Peyer's patch (tissue), 4 donors: ENCODE measurements around the gene NTNG2. TPM values are rescaled to one million over a fixed set of nuclear protein-coding genes. Genes with fewer than 3 reads are reported as not detected.

Experiments used
- DNase-seq, 3 donors: peaks; one replicate each; pipeline ENCODE4 v3.0.0-alpha.2; 2017 to 2019
- H3K27ac ChIP-seq, 4 donors: fragments of 200-600 bp; sonication (generic); one replicate each; pipeline ENCODE4 v1.5.1; 2016 to 2019
- H3K27me3 ChIP-seq, 2 donors: fragments of 200-600 bp; sonication (generic); one replicate each; pipeline ENCODE4 v1.5.1; 2019
- H3K36me3 ChIP-seq, 3 donors: fragments of 200-600 bp; sonication (generic); one replicate each; pipeline ENCODE4 v1.5.1; 2016 to 2019
- H3K4me1 ChIP-seq, 4 donors: fragments of 200-600 bp; sonication (generic); one replicate each; pipeline ENCODE4 v1.5.1; 2016 to 2019
- H3K4me3 ChIP-seq, 4 donors: fragments of 200-600 bp; sonication (generic); 1 replicate in 3 of 4; 2 replicates in 1 of 4; pipeline ENCODE4 v1.5.1; 2016 to 2019; ENCODE audit warnings: mild to moderate bottlenecking in 1 of 4
- H3K9me3 ChIP-seq, 4 donors: fragments of 200-600 bp; sonication (generic); one replicate each; pipeline ENCODE4 v1.5.1; 2016 to 2019; ENCODE audit warnings: mild to moderate bottlenecking in 1 of 4
- POLR2A ChIP-seq, 2 donors: fragments of 450-650 bp; IDR thresholded peaks; one replicate each; pipeline ENCODE4 v1.5.1; 2017; ENCODE audit warnings: antibody characterized with exemption in 2 of 2, mild to moderate bottlenecking in 2 of 2, moderate library complexity in 2 of 2
- total RNA-seq, 4 donors: library from RNA; depleted of rRNA; stranded (reverse); fragments of >200 nt; gene quantifications; one replicate each; pipeline ENCODE4 v1.1.0, GENCODE V29; 2016
- TF ChIP-seq, protein P1 (sequence below), 6 experiments: fragments of 450-650 bp in 4 of 6; fragments of 200-600 bp in 2 of 6; sonication (generic) in 1 of 6; IDR thresholded peaks; one replicate each; pipeline ENCODE4 v1.5.1; 2017 to 2019; ENCODE audit warnings: antibody characterized with exemption in 6 of 6, mild to moderate bottlenecking in 3 of 6, moderate library complexity in 1 of 6

The NTNG2 gene
- total RNA-seq, 4 donors from 2014 or later = 0.18 to 9.1 (median 1.0) TPM

DNA sequence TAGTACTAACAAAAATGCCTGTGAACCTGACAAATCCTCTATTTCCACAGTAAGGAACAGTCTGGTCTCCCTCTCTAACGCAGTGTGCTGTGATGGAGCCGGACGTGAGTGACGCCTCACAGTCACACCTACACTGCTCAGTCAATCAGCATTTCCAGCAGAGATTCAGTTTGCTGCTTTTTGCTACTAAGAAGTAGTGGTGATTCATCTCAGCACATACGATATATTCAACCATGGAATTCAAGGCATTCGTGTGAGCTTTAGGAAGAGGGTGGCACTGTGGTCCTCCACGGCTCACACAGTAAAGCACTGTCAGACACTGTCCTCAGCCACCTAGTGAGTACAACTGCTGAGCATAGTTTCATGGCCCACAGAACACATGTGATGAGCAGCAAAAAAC is 122.0 kb downstream of the NTNG2 start:
- H3K4me1 ChIP-seq = peaks cover 0 to 5% (median 0%) of the 10 kb centered on the region in 4 donors
- H3K27me3 ChIP-seq = no peaks in the 10 kb centered on the region
- peaks cover 0 to 97% (median 0%) of the 10 kb centered on the region in 3 donors for H3K36me3 ChIP-seq
- no peak overlapping the region for H3K27ac ChIP-seq
- H3K9me3 ChIP-seq = no peaks in the 10 kb centered on the region
- H3K4me3 ChIP-seq = no peak overlapping the region
- DNase-seq = no peak
- TF ChIP-seq POLR2A (IDR thresholded peaks at IDR 0.05) = no peak
- TF ChIP-seq, protein P1, sequence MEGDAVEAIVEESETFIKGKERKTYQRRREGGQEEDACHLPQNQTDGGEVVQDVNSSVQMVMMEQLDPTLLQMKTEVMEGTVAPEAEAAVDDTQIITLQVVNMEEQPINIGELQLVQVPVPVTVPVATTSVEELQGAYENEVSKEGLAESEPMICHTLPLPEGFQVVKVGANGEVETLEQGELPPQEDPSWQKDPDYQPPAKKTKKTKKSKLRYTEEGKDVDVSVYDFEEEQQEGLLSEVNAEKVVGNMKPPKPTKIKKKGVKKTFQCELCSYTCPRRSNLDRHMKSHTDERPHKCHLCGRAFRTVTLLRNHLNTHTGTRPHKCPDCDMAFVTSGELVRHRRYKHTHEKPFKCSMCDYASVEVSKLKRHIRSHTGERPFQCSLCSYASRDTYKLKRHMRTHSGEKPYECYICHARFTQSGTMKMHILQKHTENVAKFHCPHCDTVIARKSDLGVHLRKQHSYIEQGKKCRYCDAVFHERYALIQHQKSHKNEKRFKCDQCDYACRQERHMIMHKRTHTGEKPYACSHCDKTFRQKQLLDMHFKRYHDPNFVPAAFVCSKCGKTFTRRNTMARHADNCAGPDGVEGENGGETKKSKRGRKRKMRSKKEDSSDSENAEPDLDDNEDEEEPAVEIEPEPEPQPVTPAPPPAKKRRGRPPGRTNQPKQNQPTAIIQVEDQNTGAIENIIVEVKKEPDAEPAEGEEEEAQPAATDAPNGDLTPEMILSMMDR (IDR thresholded peaks at IDR 0.05) = no peak

DNA sequence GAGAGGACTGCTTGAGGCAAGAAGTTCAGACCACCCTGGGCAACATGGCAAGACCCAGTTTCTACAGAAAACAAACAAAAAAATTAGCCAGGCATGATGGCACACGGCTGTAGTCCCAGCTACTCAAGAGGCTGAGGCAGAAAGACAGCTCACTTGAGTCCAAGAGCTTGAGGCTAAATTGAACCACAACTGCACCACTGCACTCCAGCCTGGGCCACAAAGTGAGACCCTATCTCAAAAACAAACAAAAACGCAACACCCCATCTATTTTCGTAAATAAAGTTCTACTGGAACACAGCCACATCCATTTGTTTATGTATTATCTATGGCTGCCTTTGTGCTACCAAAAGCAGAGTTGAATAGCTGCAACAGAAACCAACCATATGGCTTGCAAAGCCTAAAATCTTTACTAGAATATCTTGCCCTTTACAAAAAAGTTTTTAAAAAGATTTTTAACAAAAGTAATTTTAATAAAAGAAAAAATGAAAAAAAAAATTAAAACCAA is 125.5 kb downstream of the NTNG2 start:
- TF ChIP-seq POLR2A (IDR thresholded peaks at IDR 0.05) = no peak
- TF ChIP-seq, protein P1 (IDR thresholded peaks at IDR 0.05) = no peak
- no peak overlapping the region for H3K27ac ChIP-seq
- H3K36me3 ChIP-seq = peaks cover 0 to 79% (median 0%) of the 10 kb centered on the region in 3 donors
- no peaks in the 10 kb centered on the region for H3K27me3 ChIP-seq
- DNase-seq = no peak
- no peak overlapping the region for H3K4me3 ChIP-seq
- H3K4me1 ChIP-seq = peaks cover 0 to 5% (median 0%) of the 10 kb centered on the region in 4 donors
- H3K9me3 ChIP-seq = no peaks in the 10 kb centered on the region

DNA sequence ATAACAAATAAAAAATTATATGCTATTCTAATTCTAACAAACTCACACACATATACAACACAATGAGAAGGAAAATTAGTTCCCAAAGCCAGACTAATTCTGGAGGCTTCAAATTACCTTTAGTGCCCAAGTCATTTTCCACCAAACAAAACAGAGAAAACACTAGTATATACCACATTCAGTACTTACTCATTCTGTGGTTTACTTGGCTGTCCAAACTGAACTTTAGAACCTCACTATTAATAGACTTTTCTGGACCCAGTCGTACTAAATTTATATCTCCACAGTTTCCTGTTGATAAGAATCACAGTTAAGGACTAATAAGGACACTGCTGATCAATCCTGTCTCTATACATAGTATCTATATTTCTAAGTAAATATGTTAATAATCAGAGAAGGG is 126.5 kb downstream of the NTNG2 start:
- DNase-seq = no peak
- Histone ChIP-seq H3K4me1 (peaks cover 0 to 5% (median 0%) of the 10 kb centered on the region in 4 donors), H3K27me3 (no peaks in the 10 kb centered on the region), H3K27ac (no peak overlapping the region), H3K4me3 (no peak overlapping the region), H3K9me3 (no peaks in the 10 kb centered on the region), H3K36me3 (peaks cover 0 to 72% (median 0%) of the 10 kb centered on the region in 3 donors)
- TF ChIP-seq POLR2A (IDR thresholded peaks at IDR 0.05) = no peak
- TF ChIP-seq, protein P1 (IDR thresholded peaks at IDR 0.05) = no peak

DNA sequence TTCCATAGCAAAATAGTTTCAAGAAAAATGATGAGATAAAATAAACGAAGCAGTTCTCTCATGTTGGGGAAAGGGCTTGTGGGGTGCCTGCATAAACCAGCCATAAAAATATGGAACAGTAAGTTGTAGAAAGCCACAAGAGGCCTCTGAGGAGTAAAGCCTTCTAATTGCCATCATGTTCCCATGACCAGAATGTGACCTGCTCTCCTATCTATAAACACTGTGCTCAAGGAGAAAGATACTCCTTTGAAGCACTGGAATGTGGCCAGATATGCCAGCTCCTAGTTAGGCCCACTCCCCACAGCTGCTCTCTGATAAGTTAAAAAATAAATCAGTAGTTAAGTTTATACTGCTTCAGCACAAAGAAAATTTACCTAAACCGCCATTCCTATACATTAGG is 127.1 kb downstream of the NTNG2 start:
- Histone ChIP-seq H3K4me1 (peaks cover 0 to 5% (median 0%) of the 10 kb centered on the region in 4 donors), H3K27ac (no peak overlapping the region), H3K27me3 (no peaks in the 10 kb centered on the region), H3K4me3 (no peak overlapping the region), H3K36me3 (peaks cover 0 to 71% (median 0%) of the 10 kb centered on the region in 3 donors), H3K9me3 (no peaks in the 10 kb centered on the region)
- no peak for DNase-seq
- no peak for TF ChIP-seq POLR2A (IDR thresholded peaks at IDR 0.05)
- TF ChIP-seq, protein P1 (IDR thresholded peaks at IDR 0.05) = no peak

DNA sequence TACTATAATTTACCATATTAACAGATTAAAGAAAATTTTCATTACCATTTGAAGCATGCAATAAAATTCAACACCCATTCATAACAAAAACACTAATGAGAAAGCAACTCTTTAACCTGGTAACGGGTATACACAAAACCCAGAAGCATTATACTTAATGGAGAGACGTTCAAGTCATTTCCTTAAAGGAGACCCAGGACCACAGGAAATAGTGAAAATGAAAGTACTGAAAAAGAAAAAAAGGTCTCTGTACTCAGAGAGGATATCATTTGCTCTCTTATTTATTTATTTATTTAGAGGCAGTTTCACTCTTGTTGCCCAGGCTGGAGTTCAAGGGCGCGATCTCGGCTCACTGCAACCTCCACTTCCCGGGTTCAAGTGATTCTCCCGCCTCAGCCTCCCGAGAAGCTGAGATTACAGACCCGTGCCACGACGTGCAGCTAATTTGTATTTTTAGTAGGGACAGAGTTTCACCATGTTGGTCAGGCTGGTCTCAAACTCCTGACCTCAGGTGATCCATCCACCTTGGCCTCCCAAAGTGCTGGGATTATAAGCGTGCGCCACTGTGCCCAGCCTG is 131.4 kb downstream of the NTNG2 start:
- TF ChIP-seq, protein P1 (IDR thresholded peaks at IDR 0.05) = no peak
- TF ChIP-seq POLR2A (IDR thresholded peaks at IDR 0.05) = no peak
- H3K9me3 ChIP-seq = no peaks in the 10 kb centered on the region
- no peak for DNase-seq
- peaks cover 0 to 72% (median 0%) of the 10 kb centered on the region in 3 donors for H3K36me3 ChIP-seq
- H3K4me1 ChIP-seq = peaks cover 0 to 5% (median 0%) of the 10 kb centered on the region in 4 donors
- no peak overlapping the region for H3K27ac ChIP-seq
- no peak overlapping the region for H3K4me3 ChIP-seq
- no peaks in the 10 kb centered on the region for H3K27me3 ChIP-seq

Other genes with a start within 250 kb of the NTNG2 start
- gene MED27, start 82.2 kb upstream of the NTNG2 start, total RNA-seq = 1 to 10 TPM; 4.1 to 6.3 (median 5.7) TPM
- gene SETX, start 192.9 kb downstream of the NTNG2 start, total RNA-seq = 100 to 1,000 TPM in 1 of 4 donors, 10 to 100 TPM in 3; 49.7 to 106 (median 63.0) TPM
- 10 to 100 TPM in 2 of 4 donors, 1 to 10 TPM in 2; 8.9 to 26.4 (median 9.9) TPM for gene TTF1, start 244.8 kb downstream of the NTNG2 start, total RNA-seq
- not detected for gene CFAP77, start 248.2 kb downstream of the NTNG2 start, total RNA-seq